ENCODE measurements around the gene CARD18. TPM values are rescaled to one million over a fixed set of nuclear protein-coding genes. Genes with fewer than 3 reads are reported as not detected.

CARD18 gene
- total RNA-seq, 6 experiments from 2014 or later, result not detected

GRCh38 chr11:105144887-105145286 is 5.3 kb upstream of the CARD18 start:
- intact Hi-C loops (cut with DNase I), result no loop called here
- Histone ChIP-seq H3K27me3 (no peaks in the 10 kb centered on the region), H3K9me3 (no peaks in the 10 kb centered on the region), H3K4me3 (no peak overlapping the region), H3K36me3 (no peaks in the 10 kb centered on the region), H3K27ac (no peak overlapping the region), H3K4me1 (no peaks in the 10 kb centered on the region)
- WGBS (ENCODE audit: insufficient coverage, low coverage, low lambda C conversion rate, missing lambda C conversion rate), result 68% methylated on average over 2 of the region's 2 CpGs
- TF ChIP-seq CTCF (IDR thresholded peaks at IDR 0.05) (no peak), POLR2A (IDR thresholded peaks at IDR 0.05) (no peak)
- ATAC-seq (no peak), DNase-seq (no peak)

GRCh38 chr11:105142167-105142566 is 2.6 kb upstream of the CARD18 start:
- Histone ChIP-seq H3K27me3 (no peaks in the 10 kb centered on the region), H3K27ac (peak overlapping the region in 1 of 3 donors; percentile 29), H3K36me3 (no peaks in the 10 kb centered on the region), H3K4me3 (no peak overlapping the region), H3K4me1 (no peaks in the 10 kb centered on the region), H3K9me3 (no peaks in the 10 kb centered on the region)
- TF ChIP-seq CTCF (IDR thresholded peaks at IDR 0.05) (no peak), POLR2A (IDR thresholded peaks at IDR 0.05) (no peak)
- intact Hi-C loops (cut with DNase I), result no loop called here
- ATAC-seq, result peak in 3 of 4 donors; percentile 28 to 49 (median 39)
- WGBS (ENCODE audit: insufficient coverage, low coverage, low lambda C conversion rate, missing lambda C conversion rate), result 27% methylated on average over 1 of the region's 1 CpG
- DNase-seq, result no peak

GRCh38 chr11:105137286-105137685 is 2.3 kb downstream of the CARD18 start:
- DNase-seq (no peak), ATAC-seq (no peak)
- Histone ChIP-seq H3K4me3 (no peak overlapping the region), H3K27ac (no peak overlapping the region), H3K27me3 (no peaks in the 10 kb centered on the region), H3K9me3 (no peaks in the 10 kb centered on the region), H3K36me3 (no peaks in the 10 kb centered on the region), H3K4me1 (no peaks in the 10 kb centered on the region)
- TF ChIP-seq POLR2A (IDR thresholded peaks at IDR 0.05) (no peak), CTCF (IDR thresholded peaks at IDR 0.05) (no peak)
- 50% methylated on average over 1 of the region's 1 CpG for WGBS (ENCODE audit: insufficient coverage, low coverage, low lambda C conversion rate, missing lambda C conversion rate)
- intact Hi-C loops (cut with DNase I), result no loop called here

GRCh38 chr11:105135883-105136282 is 3.7 kb downstream of the CARD18 start:
- no peaks in the 10 kb centered on the region for H3K27me3 ChIP-seq

More at GRCh38 chr11:105135883-105136282, 3.7 kb downstream of the CARD18 start:
- no peak for ATAC-seq
- no peaks in the 10 kb centered on the region for H3K36me3 ChIP-seq
- DNase-seq, result no peak
- H3K27ac ChIP-seq, result no peak overlapping the region
- intact Hi-C loops (cut with DNase I), result no loop called here
- TF ChIP-seq CTCF (IDR thresholded peaks at IDR 0.05), result no peak
- no peak for TF ChIP-seq POLR2A (IDR thresholded peaks at IDR 0.05)
- H3K4me3 ChIP-seq, result no peak overlapping the region
- H3K4me1 ChIP-seq, result no peaks in the 10 kb centered on the region
- H3K9me3 ChIP-seq, result no peaks in the 10 kb centered on the region
- WGBS (ENCODE audit: insufficient coverage, low coverage, low lambda C conversion rate, missing lambda C conversion rate), result 52% methylated on average over 4 of the region's 4 CpGs
